Germinal center (tissue), 1 donor: Measurements from ENCODE around the gene TPSG1.
"Not testable (repeated sequence)": the region's sequence is repeated elsewhere in the genome, so short reads cannot be mapped to it uniquely, and the experiment has no call there.

ENCODE experiments used
- DNase-seq: peaks from one replicate; pipeline ENCODE4 v3.0.0; 2012; ENCODE audit warnings: mixed read lengths, low spot score

TPSG1 gene

DNA sequence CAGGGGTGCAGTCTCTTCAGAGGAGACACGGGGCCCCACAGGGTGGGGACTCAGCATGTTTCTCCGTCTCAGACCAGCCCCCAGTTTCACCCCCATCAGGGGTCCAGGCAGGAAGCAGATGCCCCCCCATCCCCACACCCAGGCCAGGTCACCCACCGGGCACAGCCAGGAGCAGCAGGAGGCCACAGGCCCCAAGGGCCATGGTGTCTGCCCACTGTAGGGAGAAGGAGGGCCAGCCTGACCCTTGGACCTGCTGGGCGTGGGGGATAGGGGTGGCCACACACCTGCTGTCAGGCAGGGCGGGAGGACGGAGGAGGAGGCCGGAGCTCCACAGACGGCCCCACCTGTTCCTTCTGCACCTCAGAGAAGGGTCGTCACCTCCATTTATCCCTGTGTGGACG, at the start of gene TPSG1:
TSS of gene TPSG1 (minus strand) at position 218 of the 401 bp plus-strand sequence. CDS start at position 202, 16 bp downstream.
- DNase-seq: no peak

DNA sequence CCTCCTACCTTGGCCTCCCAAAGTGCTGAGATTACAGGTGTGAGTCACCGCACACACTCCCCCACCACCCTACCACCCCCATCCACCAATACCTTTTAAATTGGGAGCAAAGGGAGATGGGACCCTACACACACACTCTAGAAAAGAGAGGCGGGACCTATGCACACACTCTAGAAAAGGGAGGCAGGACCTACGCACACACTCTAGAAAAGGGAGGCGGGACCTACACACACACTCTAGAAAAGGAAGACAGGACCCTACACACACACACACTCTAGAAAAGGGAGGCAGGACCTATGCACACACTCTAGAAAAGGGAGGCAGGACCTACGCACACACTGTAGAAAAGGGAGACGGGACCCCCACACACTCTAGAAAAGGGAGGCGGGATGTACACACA, 49.7 kb upstream of the TPSG1 start:
- DNase-seq: no peak

DNA sequence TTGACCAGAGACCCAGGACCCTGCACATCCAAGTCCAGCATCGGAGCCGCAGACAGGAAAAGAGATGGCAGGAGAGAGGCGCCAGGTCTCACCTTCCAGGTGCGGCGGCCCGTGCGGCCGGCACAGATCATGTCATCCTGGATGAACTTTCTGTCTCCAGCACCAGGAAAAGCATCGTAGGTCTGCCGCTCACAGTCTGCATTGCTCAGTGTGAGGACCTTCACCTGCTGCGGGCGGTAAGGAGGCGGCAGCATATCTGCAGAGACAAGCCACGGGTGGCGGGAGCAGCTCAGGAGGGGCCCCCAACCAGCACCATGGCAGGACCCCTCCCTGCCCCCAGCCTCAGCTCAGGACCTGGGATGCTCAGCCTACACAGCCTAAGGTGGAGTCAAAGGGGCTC, 48.7 kb upstream of the TPSG1 start:
- DNase-seq: no peak

DNA sequence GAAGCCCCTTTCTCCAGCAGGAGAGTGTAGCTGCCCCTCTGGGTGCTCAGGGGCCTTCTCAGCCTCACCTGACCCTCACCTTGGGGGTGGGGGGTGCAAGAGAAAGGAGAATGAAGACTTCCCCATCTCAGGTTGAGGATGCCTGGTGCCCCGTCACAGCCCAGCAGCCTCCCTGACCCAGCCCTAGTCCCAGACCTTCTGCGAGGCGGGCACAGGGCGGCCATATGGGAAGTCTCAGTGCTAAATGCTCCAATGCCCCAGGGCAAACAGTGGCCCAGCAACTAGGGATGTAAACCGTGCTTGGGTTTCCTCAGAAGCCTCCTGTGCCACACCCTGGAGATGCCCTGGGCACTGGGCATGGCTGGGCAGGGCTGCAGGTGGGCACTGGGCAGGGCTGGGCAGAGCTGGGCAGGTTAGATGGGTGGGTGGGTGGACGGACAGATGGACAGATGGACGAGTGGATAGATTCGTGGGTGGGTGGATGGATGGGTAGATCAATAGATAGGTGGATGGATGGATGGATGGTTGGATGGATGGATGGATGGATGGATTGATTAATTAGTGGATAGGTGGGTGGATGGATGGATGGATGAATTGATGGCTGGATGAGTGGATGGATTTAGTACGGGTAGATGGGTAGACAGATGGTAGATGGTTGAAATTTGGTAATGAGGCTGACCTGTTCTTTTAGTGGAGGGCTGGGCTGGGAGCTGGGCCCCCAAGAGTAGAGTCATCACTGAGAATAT, 47.6 kb upstream of the TPSG1 start:
- no peak for DNase-seq

DNA sequence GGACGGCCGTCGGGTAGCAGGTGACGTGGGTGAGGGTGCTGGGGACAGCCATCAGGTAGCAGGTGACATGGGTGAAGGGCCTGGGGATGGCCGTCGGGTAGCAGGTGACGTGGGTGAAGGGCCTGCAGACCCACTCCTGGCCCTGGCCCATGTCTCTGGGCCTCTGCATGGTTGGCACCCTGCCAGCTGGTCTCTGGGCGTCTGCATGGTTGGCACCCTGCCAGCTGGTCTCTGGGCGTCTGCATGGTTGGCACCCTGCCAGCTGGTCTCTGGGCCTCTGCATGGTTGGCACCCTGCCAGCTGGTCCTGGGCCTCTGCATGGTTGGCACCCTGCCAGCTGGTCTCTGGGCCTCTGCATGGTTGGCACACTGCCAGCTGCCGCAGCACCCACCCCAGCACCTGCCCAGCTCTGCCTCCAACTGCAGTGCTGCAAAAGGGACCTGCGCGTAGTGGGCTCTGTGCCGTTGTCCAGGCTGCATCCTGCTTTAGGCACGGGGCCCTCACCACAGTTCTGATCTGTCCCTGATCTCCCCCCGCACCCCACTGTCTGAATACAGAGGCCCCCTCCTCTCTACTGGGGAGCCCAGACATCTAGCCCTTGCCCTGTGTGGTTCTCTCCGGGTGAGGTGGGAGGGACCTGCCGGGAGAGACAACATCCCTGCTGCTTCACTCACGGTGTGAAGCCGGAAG, 46.8 kb upstream of the TPSG1 start:
- not testable (repeated sequence) for DNase-seq

DNA sequence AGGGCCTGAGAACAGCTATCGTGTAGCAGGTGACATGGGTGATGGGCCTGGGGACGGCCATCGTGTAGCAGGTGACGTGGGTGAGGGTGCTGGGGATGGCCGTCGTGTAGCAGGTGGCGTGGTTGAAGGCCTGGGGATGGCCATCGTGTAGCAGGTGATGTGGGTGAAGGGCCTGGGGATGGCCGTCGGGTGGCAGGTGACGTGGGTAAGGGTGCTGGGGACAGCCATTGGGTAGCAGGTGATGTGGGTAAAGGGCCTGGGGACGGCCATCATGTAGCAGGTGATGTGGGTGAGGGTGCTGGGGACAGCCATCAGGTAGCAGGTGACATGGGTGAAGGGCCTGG, 46.3 kb upstream of the TPSG1 start:
- DNase-seq: no peak

DNA sequence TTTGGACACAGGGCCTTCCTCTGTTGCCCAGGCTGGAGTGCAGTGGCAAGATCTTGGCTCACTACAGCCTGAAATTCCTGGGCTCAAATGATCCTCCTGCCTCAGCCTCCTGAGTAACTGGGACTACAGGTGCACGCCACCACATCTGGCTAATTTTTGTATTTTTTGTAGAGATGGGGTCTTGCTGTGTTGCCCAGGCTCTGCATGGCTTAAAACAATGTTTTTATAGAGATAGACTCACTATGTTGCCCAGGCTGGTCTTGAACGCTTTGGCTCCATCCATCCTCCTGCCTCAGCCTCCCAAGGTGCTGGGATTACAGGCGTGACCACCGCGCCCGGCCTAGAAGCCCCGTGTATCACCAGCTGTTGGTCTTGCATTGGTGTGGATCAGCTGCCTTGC, 44.4 kb upstream of the TPSG1 start:
- DNase-seq: not testable (repeated sequence)

DNA sequence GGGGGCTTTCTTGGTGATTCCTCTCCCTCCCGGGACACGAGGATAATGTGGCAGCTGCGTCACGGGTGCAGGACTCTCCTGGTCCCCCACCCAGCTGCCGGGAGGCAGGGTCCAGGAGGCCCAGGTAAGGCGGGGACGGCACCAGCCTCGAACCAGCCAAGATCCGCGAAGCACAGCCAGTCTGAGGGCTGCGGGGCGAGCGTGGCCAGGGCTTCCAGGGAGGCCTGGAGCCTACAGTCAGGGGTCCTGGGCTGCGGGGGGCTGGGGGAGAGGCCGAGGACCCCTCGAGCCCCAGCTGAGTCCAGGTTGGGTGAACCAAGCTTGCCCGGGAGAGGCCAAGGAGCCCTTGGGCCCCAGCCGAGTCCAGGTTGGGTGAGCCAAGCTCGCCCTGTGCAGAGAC, 40.8 kb upstream of the TPSG1 start:
- no peak for DNase-seq

DNA sequence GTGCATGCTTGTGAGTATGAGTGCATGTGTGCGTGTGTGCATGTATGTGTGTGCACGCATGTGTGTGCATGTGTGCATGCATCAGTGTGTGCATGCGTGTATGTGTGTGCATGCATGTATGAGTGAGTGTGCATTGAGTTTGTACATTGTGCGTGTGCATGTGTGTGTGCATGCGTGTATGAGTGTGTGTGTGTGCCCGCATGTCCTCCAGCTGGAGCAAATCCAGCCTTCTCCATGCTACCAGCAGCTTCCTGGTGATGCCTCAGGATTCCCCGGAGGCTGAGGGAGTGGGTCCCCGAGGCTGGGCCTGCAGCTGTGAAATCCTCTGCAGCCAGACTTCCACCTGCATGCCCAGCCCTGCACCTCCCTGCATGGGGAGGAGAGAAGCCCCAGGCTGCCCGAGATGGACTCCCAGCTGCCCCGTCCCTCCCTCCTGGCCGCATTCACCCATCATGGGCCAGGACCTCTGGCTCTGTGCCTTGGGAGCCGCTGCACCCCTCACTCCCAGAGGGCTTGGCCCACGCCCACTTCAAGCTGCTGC, 40.1 kb upstream of the TPSG1 start:
- DNase-seq: no peak

DNA sequence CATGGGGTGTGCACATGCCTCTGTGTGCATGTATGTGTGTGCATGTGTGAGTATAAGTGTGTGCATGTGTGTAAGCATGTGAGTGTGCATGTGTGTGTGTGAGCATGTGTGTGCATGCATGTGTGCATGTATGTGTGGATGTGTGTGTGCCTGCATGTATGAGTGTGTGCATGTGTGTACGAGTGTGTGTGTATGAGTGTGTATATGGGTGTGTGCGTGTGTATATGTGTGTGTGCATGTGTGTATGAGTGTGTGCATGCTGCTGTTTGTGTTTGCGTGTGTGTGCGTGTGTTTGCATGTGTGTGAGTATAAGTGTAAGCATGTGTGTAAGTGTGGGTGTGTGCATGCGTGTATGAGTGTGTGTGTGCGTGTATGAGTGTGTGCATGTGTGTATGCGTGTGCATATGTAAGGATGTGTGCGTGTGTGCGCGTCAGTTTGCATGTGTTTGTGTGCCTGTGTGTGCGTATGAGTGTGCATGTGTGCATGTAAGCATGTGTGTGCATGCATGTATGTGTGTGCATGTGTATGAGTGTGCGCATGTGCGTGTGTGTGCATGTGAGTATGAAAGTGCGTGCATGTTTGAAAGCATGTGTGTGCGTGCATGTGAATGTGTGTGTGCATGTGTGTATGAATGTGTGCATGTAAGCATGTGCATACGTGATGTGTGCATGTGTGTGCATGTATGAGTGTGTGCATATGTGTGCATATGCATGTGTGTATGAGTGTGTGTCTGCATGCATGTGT, 39.4 kb upstream of the TPSG1 start:
- DNase-seq: no peak

DNA sequence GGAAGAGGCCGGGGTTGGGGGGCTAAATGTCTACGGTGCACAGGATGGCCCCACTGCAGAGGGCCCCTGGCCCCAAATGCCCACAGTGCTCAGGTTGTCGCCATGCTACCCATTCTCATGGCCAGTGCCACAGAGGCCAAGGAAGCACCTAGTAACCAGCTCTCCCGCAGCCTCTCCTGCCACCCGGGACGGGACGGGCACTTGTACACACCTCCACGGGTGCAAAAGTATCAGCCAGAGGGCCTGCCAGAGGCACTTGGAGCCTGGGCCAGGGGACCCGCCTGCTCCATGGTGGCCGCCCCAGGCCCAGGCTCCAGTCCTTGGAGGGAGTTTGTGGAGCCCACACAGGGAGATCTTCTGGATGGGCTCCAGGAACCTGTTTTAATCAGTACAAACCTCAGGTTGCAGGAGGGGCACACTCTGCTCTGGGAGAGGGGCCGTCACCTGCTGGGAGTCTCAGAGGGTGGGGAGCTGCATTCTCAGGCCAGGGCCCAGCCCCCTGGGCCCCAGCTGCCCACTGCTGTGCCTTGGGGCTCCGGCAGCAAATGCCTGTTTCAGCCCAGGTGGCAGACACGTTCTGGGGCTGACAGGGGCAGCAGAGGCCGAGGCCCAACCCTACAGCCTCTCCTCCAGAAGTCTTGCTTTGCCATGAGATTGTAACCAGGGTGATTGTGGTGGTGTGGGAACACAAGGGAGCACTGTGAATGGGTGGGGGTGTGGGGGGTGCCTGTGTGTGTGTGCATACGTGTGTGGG, 38.7 kb upstream of the TPSG1 start:
- no peak for DNase-seq

DNA sequence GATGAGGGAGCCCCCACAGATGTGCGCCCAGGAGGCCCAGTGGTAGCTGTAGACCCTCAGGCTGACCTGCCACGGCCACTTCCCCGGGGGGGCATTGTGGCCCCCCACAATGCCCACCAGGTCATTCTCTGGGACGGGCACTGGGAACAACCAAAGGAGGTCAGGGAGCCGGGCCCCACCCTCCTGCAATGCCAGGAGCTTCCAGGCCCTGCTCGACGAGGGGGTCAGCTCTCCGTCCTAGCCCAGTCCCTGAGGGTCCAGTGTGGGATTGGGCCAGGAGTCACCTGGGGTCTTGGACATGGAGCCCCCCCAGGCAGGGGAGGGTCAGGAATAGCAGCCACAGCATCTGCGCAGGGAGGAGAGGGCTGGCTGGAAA, 37.8 kb upstream of the TPSG1 start:
- no peak for DNase-seq

DNA sequence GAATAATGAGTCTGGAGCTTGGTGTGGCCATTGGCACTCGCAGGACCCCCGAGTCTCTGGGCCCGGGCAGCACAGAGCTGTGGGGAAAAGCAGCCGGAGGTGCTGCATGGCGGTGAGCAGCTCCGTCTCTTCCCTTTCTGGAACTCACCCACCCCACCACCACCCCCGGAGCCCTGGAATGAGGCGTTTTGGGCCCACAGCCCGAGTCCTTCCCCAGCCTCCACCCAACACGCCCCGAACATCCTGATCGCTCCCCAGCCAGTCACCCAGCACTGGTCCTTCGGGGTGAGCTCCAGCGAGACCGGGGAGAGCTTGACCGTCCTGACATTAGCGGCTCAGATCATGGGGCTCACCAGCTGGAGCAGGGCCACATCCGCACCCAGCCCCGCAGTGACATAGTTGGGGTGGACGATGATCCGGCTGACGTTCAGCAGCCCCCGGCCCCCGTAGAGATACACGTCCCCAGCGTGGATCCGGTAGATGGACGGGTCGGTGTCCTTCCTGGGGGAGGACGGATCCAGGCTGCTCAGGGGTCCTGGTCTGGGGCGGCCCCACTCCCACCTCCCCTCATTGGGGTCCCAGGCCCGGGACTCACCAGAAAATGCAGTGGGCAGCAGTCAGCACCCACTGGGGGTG, 37.3 kb upstream of the TPSG1 start:
- DNase-seq: no peak

DNA sequence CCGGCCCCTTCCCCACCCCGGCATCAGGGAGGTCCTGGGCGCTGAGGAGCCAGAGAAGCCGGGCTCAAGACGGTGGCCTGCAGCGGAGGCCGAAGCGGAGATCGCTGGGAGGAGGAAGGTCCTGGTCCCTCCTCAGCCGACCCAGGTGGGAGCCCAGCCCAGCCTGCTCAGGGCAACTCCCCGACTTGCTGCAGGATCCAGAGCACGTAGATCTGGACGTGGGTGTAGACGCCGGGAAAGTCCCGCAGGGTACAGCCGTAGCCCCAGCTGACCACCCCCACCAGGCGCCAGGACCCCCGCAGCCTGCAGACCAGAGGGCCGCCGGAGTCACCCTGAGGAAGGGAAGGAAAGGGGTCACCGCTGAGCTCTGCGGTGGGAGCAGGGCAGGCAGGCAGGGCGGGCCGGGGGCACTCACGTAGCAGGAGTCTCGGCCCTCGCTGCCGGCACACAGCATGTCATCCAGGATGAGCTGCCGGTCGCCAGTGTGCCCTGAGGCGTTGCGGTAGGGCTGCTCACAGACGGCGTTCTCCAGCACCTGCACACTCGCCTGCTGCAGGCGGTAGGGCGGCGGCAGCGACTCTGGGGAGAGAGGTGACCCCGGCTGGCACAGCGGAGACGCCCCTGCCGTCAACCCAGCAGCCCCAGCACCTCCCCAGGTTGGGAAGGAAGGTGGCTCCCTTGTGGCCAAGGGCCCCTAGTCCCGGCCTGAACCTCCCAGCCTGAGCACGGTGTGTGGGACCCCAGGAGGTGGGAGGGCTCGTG, 36.2 kb upstream of the TPSG1 start:
- no peak for DNase-seq

DNA sequence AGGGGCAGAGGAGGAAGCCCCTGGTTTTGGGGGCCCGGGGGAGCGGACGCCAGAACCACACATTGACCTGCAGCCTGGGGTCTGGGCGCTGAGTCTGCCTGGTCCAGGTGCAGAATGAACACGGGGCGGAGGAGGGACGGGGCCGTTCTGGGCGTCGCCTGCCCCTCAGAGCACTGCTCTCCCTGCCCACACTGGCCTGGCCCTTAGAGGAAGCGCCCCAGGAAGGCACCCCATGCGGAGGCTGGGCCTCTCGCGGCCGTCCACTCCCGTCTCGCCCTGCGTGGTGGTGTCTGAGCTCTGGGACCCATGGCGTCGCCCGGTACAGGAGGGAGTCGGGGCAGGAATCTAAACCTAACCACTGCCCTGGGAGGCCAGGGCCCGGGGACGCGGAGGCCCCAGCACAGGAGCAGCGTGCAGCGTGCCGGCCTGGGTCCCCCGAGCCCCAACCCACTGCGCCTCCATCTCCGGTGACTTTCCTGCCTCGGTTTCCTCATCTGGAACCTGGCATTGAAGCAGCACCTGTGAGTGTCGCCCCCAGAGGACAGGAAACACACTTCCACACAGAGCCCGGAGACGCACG, 35.1 kb upstream of the TPSG1 start:
- DNase-seq: no peak

DNA sequence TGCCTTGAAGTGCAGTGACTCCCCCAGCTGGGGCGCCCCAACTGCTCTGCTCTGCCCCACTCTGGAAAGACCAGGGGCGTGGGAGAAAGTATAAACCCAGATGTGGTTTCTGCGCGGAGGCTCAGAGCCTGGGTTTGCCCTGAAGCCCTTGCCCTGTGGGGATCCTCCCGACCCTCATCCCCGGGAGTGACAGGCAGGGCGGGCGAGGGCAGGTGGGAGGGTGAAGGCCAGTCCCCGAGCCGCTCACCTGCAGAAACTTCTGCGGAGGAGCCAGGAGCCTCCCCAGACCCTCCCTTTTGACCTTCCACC, 34.6 kb upstream of the TPSG1 start:
- no peak for DNase-seq

DNA sequence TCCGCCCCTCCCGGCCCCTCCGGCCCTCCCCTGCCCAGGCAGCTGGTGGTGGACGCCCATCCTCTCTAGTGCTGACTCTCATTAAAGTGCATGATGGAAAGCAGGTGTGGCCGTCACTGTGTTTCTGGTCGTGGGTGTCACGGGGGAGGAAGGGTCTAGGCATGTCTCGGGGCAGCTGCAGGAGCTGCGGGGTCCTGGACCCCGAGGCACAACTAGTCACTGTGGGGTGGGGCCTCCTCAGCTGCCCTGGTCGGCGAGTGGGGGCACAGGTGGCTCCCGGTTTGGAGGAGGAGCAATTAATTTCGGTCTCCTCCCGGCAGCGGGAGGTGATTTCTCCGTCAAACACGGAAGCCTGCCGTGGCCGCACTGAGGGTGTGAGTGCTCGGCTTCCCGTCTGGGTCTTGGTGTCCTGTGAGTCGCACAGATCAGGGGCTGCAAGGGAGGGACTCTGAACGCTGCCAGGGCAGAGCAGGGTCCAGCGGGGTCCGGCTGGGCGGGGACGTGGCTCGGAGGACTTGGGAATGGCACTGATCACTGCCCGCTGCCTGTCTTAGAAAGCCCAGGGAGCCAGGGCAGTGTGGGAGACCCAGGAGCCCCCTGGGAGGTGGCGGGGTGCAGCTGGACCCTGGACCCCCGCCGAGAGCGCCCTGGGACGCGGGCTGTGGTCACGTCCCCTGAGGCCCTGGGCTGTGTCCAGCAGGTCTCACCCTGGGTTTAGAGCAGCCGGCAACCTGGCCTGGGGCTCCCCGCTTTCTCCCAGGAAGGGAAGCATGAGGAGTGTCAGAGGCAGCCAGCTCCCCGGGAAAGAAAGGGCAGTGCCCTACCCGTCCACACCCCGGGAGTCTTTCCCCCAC, 34.1 kb upstream of the TPSG1 start:
- DNase-seq: no peak

DNA sequence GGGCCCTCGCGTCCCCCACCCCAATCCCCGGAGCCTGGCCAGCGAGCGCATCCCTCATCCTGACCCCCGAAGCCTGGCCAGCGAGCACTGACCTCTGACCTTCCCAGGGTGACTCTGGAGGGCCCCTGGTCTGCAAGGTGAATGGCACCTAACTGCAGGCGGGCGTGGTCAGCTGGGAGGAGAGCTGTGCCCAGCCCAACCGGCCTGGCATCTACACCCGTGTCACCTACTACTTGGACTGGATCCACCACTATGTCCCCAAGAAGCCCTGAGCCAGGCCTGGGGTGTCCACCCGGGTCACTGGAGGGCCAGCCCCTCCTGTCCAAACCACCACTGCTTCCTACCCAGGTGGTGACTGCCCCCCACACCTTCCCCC, 33.1 kb upstream of the TPSG1 start:
- no peak for DNase-seq

DNA sequence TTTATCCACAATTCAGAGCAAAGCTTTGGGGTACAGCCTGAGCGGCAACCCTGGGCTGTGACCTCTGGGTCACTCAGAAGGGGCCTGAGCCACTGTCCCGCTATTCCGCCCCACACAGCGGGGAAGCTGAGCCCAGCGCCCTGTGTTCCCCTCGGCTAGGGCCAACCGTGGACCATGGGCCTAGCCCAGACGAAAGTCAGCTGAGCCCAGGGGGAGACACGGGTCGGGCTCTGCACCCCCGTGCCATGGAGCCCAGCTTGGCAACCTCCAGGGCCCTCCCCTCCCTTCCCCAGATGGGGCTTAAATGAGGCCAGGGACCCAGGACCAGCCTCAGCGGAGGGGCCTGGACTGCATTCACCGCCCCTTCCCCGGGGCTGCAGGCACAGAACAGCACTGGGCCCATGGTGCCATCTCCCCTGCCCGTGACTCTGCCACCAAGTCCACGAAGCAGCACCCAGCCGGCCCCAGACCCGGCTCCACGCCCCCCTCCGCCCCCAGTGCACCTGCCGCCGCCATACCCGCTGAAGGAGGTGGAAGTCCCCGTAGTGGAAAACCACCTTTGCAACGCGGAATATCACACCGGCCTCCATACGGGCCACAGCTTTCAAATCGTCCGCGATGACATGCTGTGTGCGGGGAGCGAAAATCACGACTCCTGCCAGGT, 32.6 kb upstream of the TPSG1 start:
- DNase-seq: no peak
